MM.1S (cell line): ENCODE measurements around the gene CTAGE1.
"Not testable (repeated sequence)": the region's sequence is repeated elsewhere in the genome, so short reads cannot be mapped to it uniquely, and the experiment has no call there.

Experiments
- DNase-seq: peaks from one replicate; pipeline ENCODE4 v3.0.0-alpha.2; 2015
- H2AFZ ChIP-seq: fragments of 300-600 bp; sonication (generic); 2 replicates; pipeline ENCODE4 v1.6.0; 2016; ENCODE audit warnings: antibody characterized with exemption, low read length
- H3F3A ChIP-seq: fragments of 300-600 bp; sonication (generic); 2 replicates; pipeline ENCODE4 v1.6.1; 2016; ENCODE audit warnings: mild to moderate bottlenecking, antibody characterized with exemption, low read length, moderate library complexity, mixed read lengths; ENCODE audit not compliant: insufficient read depth
- H3K27ac ChIP-seq: fragments of 300-600 bp; sonication (generic); 2 replicates; pipeline ENCODE4 v1.5.1; 2016; ENCODE audit warnings: mild to moderate bottlenecking, low read length
- H3K27me3 ChIP-seq: fragments of 300-600 bp; sonication (generic); replicated peaks from 2 replicates; pipeline ENCODE4 v1.6.0; 2016; ENCODE audit warnings: low read length; ENCODE audit not compliant: insufficient read depth
- H3K36me3 ChIP-seq: fragments of 300-600 bp; sonication (generic); replicated peaks from 2 replicates; pipeline ENCODE4 v1.6.1; 2016; ENCODE audit warnings: mild to moderate bottlenecking, low read length, mixed read lengths; ENCODE audit not compliant: insufficient read depth
- H3K4me1 ChIP-seq: fragments of 300-600 bp; sonication (generic); 2 replicates; pipeline ENCODE4 v1.6.1; 2016; ENCODE audit warnings: low read length, mixed read lengths
- H3K4me2 ChIP-seq: fragments of 300-600 bp; sonication (generic); 2 replicates; pipeline ENCODE4 v1.6.0; 2016; ENCODE audit warnings: low read depth, low read length
- H3K4me3 ChIP-seq: fragments of 300-600 bp; sonication (generic); 2 replicates; pipeline ENCODE4 v1.5.1; 2016; ENCODE audit warnings: low read length, mixed read lengths
- H3K79me2 ChIP-seq: fragments of 300-600 bp; sonication (generic); 2 replicates; pipeline ENCODE4 v1.6.1; 2016; ENCODE audit warnings: mixed run types, low read length, mixed read lengths
- H3K9ac ChIP-seq: fragments of 300-600 bp; sonication (generic); 2 replicates; pipeline ENCODE4 v1.6.1; 2016; ENCODE audit warnings: low read length, mixed read lengths
- H3K9me2 ChIP-seq: fragments of 300-600 bp; sonication (generic); replicated peaks from 2 replicates; pipeline ENCODE4 v1.6.1; 2016; ENCODE audit warnings: mild to moderate bottlenecking, low read length, mixed read lengths; ENCODE audit not compliant: insufficient read depth
- H3K9me3 ChIP-seq: fragments of 300-600 bp; sonication (generic); replicated peaks from 2 replicates; pipeline ENCODE4 v1.6.1; 2016; ENCODE audit warnings: mild to moderate bottlenecking, low read length, mixed read lengths; ENCODE audit not compliant: insufficient read depth
- H4K20me1 ChIP-seq: fragments of 300-600 bp; sonication (generic); 2 replicates; pipeline ENCODE4 v1.6.1; 2016; ENCODE audit warnings: mild to moderate bottlenecking, low read length, moderate library complexity, mixed read lengths; ENCODE audit not compliant: insufficient read depth
- CTCF ChIP-seq: fragments of 300-600 bp; sonication (generic); IDR thresholded peaks from 2 replicates; pipeline ENCODE4 v1.5.1; 2016; ENCODE audit warnings: antibody characterized with exemption, low read length, mixed read lengths
- EZH2 ChIP-seq: fragments of 300-600 bp; sonication (generic); optimal IDR thresholded peaks from 2 replicates; pipeline ENCODE3; 2017; ENCODE audit warnings: low read depth, mild to moderate bottlenecking, antibody characterized with exemption, low read length, mixed read lengths
- EZH2phosphoT487 ChIP-seq: fragments of 300-600 bp; sonication (generic); IDR thresholded peaks from 2 replicates; pipeline ENCODE4 v1.6.1; 2018; ENCODE audit warnings: antibody characterized with exemption, low read length

The CTAGE1 gene

GRCh38 chr18:22399949-22400348, 17.8 kb downstream of the CTAGE1 start:
- no peak for DNase-seq
- peaks cover 51% of the 10 kb centered on the region for H3K27me3 ChIP-seq
- H3K36me3 ChIP-seq, result no peaks in the 10 kb centered on the region
- no peaks in the 10 kb centered on the region for H4K20me1 ChIP-seq
- no peaks in the 10 kb centered on the region for H3F3A ChIP-seq
- no peaks in the 10 kb centered on the region for H3K79me2 ChIP-seq
- no peak overlapping the region for H3K4me3 ChIP-seq
- no peak for TF ChIP-seq CTCF
- H3K4me2 ChIP-seq, result no peak overlapping the region
- no peaks in the 10 kb centered on the region for H3K9me3 ChIP-seq
- H3K9ac ChIP-seq, result no peak overlapping the region
- H2AFZ ChIP-seq, result no peak overlapping the region
- H3K4me1 ChIP-seq, result no peaks in the 10 kb centered on the region
- H3K27ac ChIP-seq, result no peak overlapping the region
- no peaks in the 10 kb centered on the region for H3K9me2 ChIP-seq

DNA sequence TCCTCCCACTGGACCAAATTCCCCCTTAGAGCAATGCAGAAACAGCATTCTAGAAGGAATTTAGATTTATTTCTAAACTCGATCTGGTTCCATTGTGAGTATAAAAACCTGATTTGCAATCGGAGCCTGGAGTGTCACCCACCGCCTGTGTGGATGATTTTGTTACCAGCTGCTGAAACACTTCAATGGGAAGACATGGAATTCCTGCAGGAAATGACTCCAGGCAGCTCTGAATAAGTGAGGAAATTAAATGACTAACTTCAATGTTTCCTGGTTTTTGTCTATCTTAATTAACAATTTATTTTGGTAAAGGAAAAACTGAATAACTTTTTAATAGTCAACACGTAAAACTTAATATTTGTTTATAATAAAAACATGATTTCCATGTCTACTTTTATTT, 19.3 kb downstream of the CTAGE1 start:
- H3K9me2 ChIP-seq, result no peaks in the 10 kb centered on the region
- no peak overlapping the region for H2AFZ ChIP-seq
- H3K4me2 ChIP-seq, result no peak overlapping the region
- no peak for DNase-seq
- no peak overlapping the region for H3K27ac ChIP-seq
- H3K4me1 ChIP-seq, result peaks cover 5% of the 10 kb centered on the region
- no peaks in the 10 kb centered on the region for H3K36me3 ChIP-seq
- H4K20me1 ChIP-seq, result no peaks in the 10 kb centered on the region
- H3K9me3 ChIP-seq, result no peaks in the 10 kb centered on the region
- H3K4me3 ChIP-seq, result no peak overlapping the region
- H3K9ac ChIP-seq, result no peak overlapping the region
- TF ChIP-seq CTCF, result no peak
- no peak for TF ChIP-seq EZH2phosphoT487
- no peak for TF ChIP-seq EZH2
- peaks cover 54% of the 10 kb centered on the region for H3K27me3 ChIP-seq
- H3F3A ChIP-seq, result no peaks in the 10 kb centered on the region
- no peaks in the 10 kb centered on the region for H3K79me2 ChIP-seq

DNA sequence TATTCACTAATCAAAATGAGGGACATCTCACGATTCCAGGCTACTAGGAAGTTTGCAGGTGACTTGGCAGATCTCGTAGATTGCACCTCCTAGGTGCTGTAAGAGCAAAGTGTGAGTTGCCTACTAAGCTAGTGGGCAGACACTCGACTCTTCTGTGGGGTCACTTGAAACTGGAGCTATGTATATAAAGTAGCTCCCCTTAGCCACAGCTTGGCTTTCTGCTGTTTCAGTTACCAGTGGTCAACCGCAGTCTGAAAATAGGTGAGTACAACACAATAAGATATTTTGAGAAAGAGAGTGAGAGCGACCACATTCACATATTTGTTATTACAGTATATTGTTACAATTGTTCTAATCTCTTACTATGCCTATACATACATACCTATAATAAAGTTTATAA, 23.3 kb downstream of the CTAGE1 start:
- Histone ChIP-seq H3K9ac (no peak overlapping the region), H4K20me1 (no peaks in the 10 kb centered on the region), H3K4me1 (peaks cover 5% of the 10 kb centered on the region), H3K9me3 (no peaks in the 10 kb centered on the region), H3K36me3 (no peaks in the 10 kb centered on the region), H3K79me2 (no peaks in the 10 kb centered on the region), H2AFZ (no peak overlapping the region), H3K27me3 (peaks cover 70% of the 10 kb centered on the region), H3F3A (no peaks in the 10 kb centered on the region), H3K27ac (no peak overlapping the region), H3K4me3 (no peak overlapping the region), H3K9me2 (no peaks in the 10 kb centered on the region), H3K4me2 (peak overlapping the region; percentile 30; the same call in 1 of the 2 replicates)
- TF ChIP-seq CTCF (no peak), EZH2phosphoT487 (no peak), EZH2 (no peak)
- peak; percentile 88 for DNase-seq

GRCh38 chr18:22393164-22393563, 24.6 kb downstream of the CTAGE1 start:
- not testable (repeated sequence) for H3K27ac ChIP-seq, H3K9ac ChIP-seq, H3K4me3 ChIP-seq, H3K79me2 ChIP-seq, H3F3A ChIP-seq, H3K36me3 ChIP-seq, H2AFZ ChIP-seq, H4K20me1 ChIP-seq, H3K4me2 ChIP-seq, H3K9me3 ChIP-seq, H3K9me2 ChIP-seq, H3K4me1 ChIP-seq, DNase-seq
- H3K27me3 ChIP-seq, result peaks cover 70% of the 10 kb centered on the region
